ENCODE results near the gene ROR2. TPM values are rescaled to one million over a fixed set of nuclear protein-coding genes. Genes with fewer than 3 reads are reported as not detected.

ROR2 gene
- total and polyA plus RNA-seq, 2 of the 8 experiments (the other 6 are each of a cell fraction or from before 2014, with no cell fraction given), result 2.7 to 4.3 TPM

GRCh38 chr9:91803151-91803940 is 146.7 kb downstream of the ROR2 start (continued):
- TF ChIP-seq NRF1 (IDR thresholded peaks at IDR 0.05; ENCODE audit: low read depth, low read length) (no peak), SIN3A (conservative IDR thresholded peaks at IDR 0.05 in 1 of 2, IDR thresholded peaks at IDR 0.05 in 1 of 2; ENCODE audit: low read depth in 1 of 2, low read length in 2 of 2) (no peak), SIX5 (IDR thresholded peaks at IDR 0.05; ENCODE audit: low read depth, low read length) (no peak), TAF7 (optimal IDR thresholded peaks at IDR 0.05; ENCODE audit: borderline replicate concordance, low read depth, low read length) (no peak), CBX8 (IDR thresholded peaks at IDR 0.05; ENCODE audit: borderline replicate concordance, low read depth, low read length) (no peak), RBBP5 (IDR thresholded peaks at IDR 0.05; ENCODE audit: borderline replicate concordance, low read depth, low read length) (no peak), ATF2 (IDR thresholded peaks at IDR 0.05; ENCODE audit: low read length) (no peak), SAP30 (IDR thresholded peaks at IDR 0.05; ENCODE audit: insufficient read depth, insufficient replicate concordance, low read length) (no peak), CHD1 (IDR thresholded peaks at IDR 0.05; ENCODE audit: low read depth, low read length) (no peak), BACH1 (IDR thresholded peaks at IDR 0.05; ENCODE audit: low read length) (no peak), FOSL1 (IDR thresholded peaks at IDR 0.05; ENCODE audit: insufficient read depth, low read depth, low read length) (no peak)

All from H1 (cell line).